ENCODE data around the gene SERPIND1.

Gene SERPIND1

DNA sequence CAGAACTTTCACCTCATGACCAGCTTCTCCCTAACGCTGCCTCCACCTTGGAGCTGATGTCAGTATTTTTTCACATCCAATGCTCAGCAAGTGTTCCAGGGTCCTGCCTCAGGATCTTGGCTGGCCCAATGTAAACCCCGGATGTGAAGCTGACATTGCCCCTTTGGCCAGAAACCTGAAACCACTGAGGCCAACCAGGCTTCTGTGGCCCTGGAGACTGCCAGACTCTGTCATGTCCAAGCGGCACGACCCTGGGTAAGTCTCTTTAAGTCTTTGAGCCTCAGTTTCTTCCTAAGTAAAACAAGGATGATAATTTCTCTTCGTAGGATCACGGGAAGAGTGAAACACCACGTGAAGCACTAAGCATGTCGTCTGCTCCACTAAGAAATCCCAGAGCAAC lies 22.8 kb downstream of the SERPIND1 start (continued):
- TF ChIP-seq, protein P1, sequence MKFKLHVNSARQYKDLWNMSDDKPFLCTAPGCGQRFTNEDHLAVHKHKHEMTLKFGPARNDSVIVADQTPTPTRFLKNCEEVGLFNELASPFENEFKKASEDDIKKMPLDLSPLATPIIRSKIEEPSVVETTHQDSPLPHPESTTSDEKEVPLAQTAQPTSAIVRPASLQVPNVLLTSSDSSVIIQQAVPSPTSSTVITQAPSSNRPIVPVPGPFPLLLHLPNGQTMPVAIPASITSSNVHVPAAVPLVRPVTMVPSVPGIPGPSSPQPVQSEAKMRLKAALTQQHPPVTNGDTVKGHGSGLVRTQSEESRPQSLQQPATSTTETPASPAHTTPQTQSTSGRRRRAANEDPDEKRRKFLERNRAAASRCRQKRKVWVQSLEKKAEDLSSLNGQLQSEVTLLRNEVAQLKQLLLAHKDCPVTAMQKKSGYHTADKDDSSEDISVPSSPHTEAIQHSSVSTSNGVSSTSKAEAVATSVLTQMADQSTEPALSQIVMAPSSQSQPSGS (tag by site-specific recombination; IDR thresholded peaks at IDR 0.05; ENCODE audit: low read depth), result no peak
- no peak for TF ChIP-seq ZBTB17 (tag by site-specific recombination; IDR thresholded peaks at IDR 0.05)

DNA sequence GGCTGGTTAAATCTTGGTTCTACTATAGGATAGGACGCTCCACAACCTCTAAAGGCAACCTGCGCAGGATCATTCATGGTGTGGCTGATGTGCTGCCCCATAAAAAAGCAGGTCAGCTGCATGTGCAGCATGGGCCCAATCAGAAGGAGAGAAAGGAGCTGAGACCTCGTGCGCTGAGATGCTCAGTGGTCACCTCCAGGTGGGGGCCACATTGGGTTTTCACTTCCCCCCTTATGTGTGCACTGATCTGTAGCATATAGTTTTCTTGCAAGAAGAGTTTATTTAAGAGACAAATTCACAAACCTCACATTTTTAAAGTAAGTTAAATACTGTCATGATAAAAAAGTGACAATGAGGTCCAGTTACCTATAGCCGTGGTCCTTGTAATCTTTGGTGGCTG lies 24.3 kb downstream of the SERPIND1 start:
- no peaks in the 10 kb centered on the region for H3K9me3 ChIP-seq (ENCODE audit: control insufficient read depth, insufficient read depth, low read depth, low read length)
- H3K27ac ChIP-seq (ENCODE audit: extremely low read depth, low read depth, low read length), result no peak overlapping the region
- no peak overlapping the region for H3K4me3 ChIP-seq (ENCODE audit: low read depth, low read length)
- CTCF ChIA-PET, result interaction anchor here (0.6 to 1.4 kb wide), 7 partner anchors 13 to 229 kb away, joined by 3 to 13 read pairs (median 3); no protein-coding TSS in a partner anchor
- TF ChIP-seq ZNF571 (tag by site-specific recombination; IDR thresholded peaks at IDR 0.05) (no peak), ZNF23 (tag by site-specific recombination; IDR thresholded peaks at IDR 0.05; ENCODE audit: borderline replicate concordance) (no peak), ZNF768 (tag by site-specific recombination; IDR thresholded peaks at IDR 0.05) (no peak), ZNF521 (tag by site-specific recombination; IDR thresholded peaks at IDR 0.05) (no peak), ZNF433 (tag by site-specific recombination; IDR thresholded peaks at IDR 0.05; ENCODE audit: low read depth) (no peak), KLF16 (tag by site-specific recombination; IDR thresholded peaks at IDR 0.05) (no peak), ZNF391 (tag by site-specific recombination; IDR thresholded peaks at IDR 0.05; ENCODE audit: borderline replicate concordance, low read depth) (no peak)
- H3K4me1 ChIP-seq (ENCODE audit: control insufficient read depth, insufficient read depth, low read length), result no peaks in the 10 kb centered on the region
- H3K36me3 ChIP-seq (ENCODE audit: control insufficient read depth in 2 of 2, insufficient read depth in 1 of 2, low read length in 2 of 2), result peaks cover 9 to 87% of the 10 kb centered on the region in 2 experiments; a peak in 2 of 3 replicates
- POLR2A ChIA-PET, result no interaction called here

DNA sequence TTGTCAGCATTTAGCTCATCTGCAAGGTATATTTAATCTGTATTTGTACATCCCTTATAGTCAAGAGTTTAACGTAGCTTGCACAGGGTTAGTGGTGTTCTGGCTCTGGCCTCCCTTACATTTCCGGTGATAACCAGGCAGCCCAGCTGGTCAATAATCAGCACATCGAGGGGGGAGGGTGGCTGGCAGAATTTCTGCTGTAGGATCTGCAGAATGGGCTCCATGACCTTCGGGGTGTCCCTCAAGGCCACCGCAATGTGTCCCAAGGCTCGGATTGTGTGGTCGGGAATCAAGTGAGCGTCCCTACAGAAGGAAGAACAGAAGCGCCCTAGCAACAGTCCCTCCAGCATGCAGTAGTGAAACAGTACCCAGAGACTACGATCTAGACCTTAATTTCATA lies 25.1 kb downstream of the SERPIND1 start:
- H3K4me3 ChIP-seq (ENCODE audit: low read depth, low read length), result no peak overlapping the region
- H3K4me1 ChIP-seq (ENCODE audit: control insufficient read depth, insufficient read depth, low read length), result no peaks in the 10 kb centered on the region
- no peak for TF ChIP-seq ZNF677 (tag by site-specific recombination; IDR thresholded peaks at IDR 0.05)
- TF ChIP-seq ZBTB48 (tag by site-specific recombination; IDR thresholded peaks at IDR 0.05), result no peak
- TF ChIP-seq, protein P2, sequence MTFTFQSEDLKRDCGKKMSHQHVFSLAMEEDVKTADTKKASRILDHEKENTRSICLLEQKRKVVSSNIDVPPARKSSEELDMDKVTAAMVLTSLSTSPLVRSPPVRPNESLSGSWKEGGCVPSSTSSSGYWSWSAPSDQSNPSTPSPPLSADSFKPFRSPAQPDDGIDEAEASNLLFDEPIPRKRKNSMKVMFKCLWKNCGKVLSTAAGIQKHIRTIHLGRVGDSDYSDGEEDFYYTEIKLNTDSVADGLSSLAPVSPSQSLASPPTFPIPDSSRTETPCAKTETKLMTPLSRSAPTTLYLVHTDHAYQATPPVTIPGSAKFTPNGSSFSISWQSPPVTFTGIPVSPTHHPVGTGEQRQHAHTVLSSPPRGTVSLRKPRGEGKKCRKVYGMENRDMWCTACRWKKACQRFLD (tag by site-specific recombination; IDR thresholded peaks at IDR 0.05), result no peak
- no peak for TF ChIP-seq ZBTB8A (tag by site-specific recombination; IDR thresholded peaks at IDR 0.05)
- POLR2A ChIA-PET, result no interaction called here
- H3K36me3 ChIP-seq (ENCODE audit: control insufficient read depth in 2 of 2, insufficient read depth in 1 of 2, low read length in 2 of 2), result peaks cover 9 to 91% of the 10 kb centered on the region in 2 experiments; a peak in 2 of 3 replicates
- CTCF ChIA-PET, result interaction anchor here (0.7 to 1.4 kb wide), 4 partner anchors 12 to 193 kb away, joined by 3 to 13 read pairs (median 4); no protein-coding TSS in a partner anchor
- H3K9me3 ChIP-seq (ENCODE audit: control insufficient read depth, insufficient read depth, low read depth, low read length), result no peaks in the 10 kb centered on the region
- no peak overlapping the region for H3K27ac ChIP-seq (ENCODE audit: extremely low read depth, low read depth, low read length)

DNA sequence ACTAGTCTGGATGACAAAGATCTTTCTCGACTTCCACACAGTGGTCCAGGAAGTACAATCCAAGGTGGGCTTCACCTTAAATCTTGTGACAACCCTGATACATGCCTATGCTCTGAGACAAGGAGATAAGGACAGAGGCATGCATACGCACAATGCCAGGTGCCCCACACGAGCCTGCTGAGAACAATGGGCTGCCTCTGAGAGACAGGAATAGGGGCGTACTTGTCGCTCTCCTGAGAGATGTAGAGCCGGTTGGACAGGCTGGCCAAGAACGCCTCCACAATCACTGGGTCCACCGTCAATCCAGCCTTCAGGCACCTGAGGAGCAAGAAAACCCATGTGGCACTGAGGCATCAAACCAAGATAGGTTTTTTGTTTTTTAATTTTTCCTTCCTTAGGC lies 25.5 kb downstream of the SERPIND1 start:
- ChIA-PET POLR2A (no interaction called here), CTCF (interaction anchor here (1.1 to 3.0 kb wide), 3 partner anchors 14 to 194 kb away, joined by 3 to 14 read pairs (median 13); no protein-coding TSS in a partner anchor)
- H3K4me1 ChIP-seq (ENCODE audit: control insufficient read depth, insufficient read depth, low read length), result no peaks in the 10 kb centered on the region
- no peaks in the 10 kb centered on the region for H3K9me3 ChIP-seq (ENCODE audit: control insufficient read depth, insufficient read depth, low read depth, low read length)
- no peak overlapping the region for H3K27ac ChIP-seq (ENCODE audit: extremely low read depth, low read depth, low read length)
- TF ChIP-seq ZNF214 (tag by site-specific recombination; IDR thresholded peaks at IDR 0.05; ENCODE audit: borderline replicate concordance) (no peak), ZNF791 (tag by site-specific recombination; IDR thresholded peaks at IDR 0.05) (no peak), ZNF426 (tag by site-specific recombination; IDR thresholded peaks at IDR 0.05) (no peak), ZNF416 (tag by site-specific recombination; IDR thresholded peaks at IDR 0.05) (no peak), GLI2 (tag by site-specific recombination; IDR thresholded peaks at IDR 0.05; ENCODE audit: borderline replicate concordance, low read depth) (no peak), ZNF777 (tag by site-specific recombination; IDR thresholded peaks at IDR 0.05; ENCODE audit: borderline replicate concordance) (no peak), EGR2 (tag by site-specific recombination; IDR thresholded peaks at IDR 0.05; ENCODE audit: low read depth) (no peak), ZNF324 (tag by site-specific recombination; IDR thresholded peaks at IDR 0.05) (no peak), ZBTB20 (tag by site-specific recombination; IDR thresholded peaks at IDR 0.05) (no peak), ZNF600 (tag by site-specific recombination; IDR thresholded peaks at IDR 0.05) (no peak)
- TF ChIP-seq, protein P3, sequence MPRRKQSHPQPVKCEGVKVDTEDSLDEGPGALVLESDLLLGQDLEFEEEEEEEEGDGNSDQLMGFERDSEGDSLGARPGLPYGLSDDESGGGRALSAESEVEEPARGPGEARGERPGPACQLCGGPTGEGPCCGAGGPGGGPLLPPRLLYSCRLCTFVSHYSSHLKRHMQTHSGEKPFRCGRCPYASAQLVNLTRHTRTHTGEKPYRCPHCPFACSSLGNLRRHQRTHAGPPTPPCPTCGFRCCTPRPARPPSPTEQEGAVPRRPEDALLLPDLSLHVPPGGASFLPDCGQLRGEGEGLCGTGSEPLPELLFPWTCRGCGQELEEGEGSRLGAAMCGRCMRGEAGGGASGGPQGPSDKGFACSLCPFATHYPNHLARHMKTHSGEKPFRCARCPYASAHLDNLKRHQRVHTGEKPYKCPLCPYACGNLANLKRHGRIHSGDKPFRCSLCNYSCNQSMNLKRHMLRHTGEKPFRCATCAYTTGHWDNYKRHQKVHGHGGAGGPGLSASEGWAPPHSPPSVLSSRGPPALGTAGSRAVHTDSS (tag by site-specific recombination; IDR thresholded peaks at IDR 0.05), result no peak
- peaks cover 9 to 92% of the 10 kb centered on the region in 2 experiments; a peak in 2 of 3 replicates for H3K36me3 ChIP-seq (ENCODE audit: control insufficient read depth in 2 of 2, insufficient read depth in 1 of 2, low read length in 2 of 2)
- H3K4me3 ChIP-seq (ENCODE audit: low read depth, low read length), result no peak overlapping the region

Measured in HEK293 (cell line).